Left ventricle myocardium inferior (tissue), 1 donor: ENCODE measurements around the gene AP3M1. TPM values are rescaled to one million over a fixed set of nuclear protein-coding genes. Genes with fewer than 3 reads are reported as not detected.

ENCODE experiments used
- DNase-seq: peaks from one replicate; pipeline ENCODE4 v3.0.0-alpha.2; 2020
- H3K27ac ChIP-seq: fragments of 200-600 bp; replicated peaks from 2 replicates; pipeline ENCODE4 v1.8.0; 2021
- H3K27me3 ChIP-seq: fragments of 200-600 bp; 2 replicates; pipeline ENCODE4 v1.8.0; 2021; ENCODE audit warnings: low read depth
- H3K36me3 ChIP-seq: fragments of 200-600 bp; 2 replicates; pipeline ENCODE4 v1.8.0; 2021
- H3K4me1 ChIP-seq: fragments of 200-600 bp; 2 replicates; pipeline ENCODE4 v1.8.0; 2021
- H3K4me3 ChIP-seq: fragments of 200-600 bp; 2 replicates; pipeline ENCODE4 v1.8.0; 2021; ENCODE audit warnings: mild to moderate bottlenecking, moderate library complexity
- H3K9me3 ChIP-seq: fragments of 200-600 bp; replicated peaks from 2 replicates; pipeline ENCODE4 v1.8.0; 2021
- CTCF ChIP-seq: fragments of 200-600 bp; IDR thresholded peaks from 2 replicates; pipeline ENCODE4 v1.8.0; 2021; ENCODE audit warnings: antibody characterized with exemption, mild to moderate bottlenecking, borderline replicate concordance
- intact Hi-C: fragments of 100-400 bp; cut with micrococcal nuclease; formaldehyde crosslinking; loops from one replicate; pipeline ENCODE4 v1.11.0; 2022
- total RNA-seq: library from RNA; stranded (reverse); fragmentation: NEBNext Ultra II Directional; extraction: Animal tissue kit (Norgen Biotek cat#: 25700); gene quantifications from one replicate; pipeline ENCODE4 v1.2.1, GENCODE V29; 2021
- donor health status: DM: no; HTN: yes; CAD: no; lungs with severe emphysema.

The AP3M1 gene
- total RNA-seq, 1 donor from 2014 or later, result 30.6 TPM

- Histone ChIP-seq H3K4me1 (peaks cover 21% of the 10 kb centered on the region), H3K9me3 (no peaks in the 10 kb centered on the region), H3K4me3 (no peak overlapping the region), H3K36me3 (no peaks in the 10 kb centered on the region), H3K27me3 (no peaks in the 10 kb centered on the region), H3K27ac (no peak overlapping the region)
- intact Hi-C loops, result no loop called here
- TF ChIP-seq CTCF, result no peak
- DNase-seq, result no peak
Measured at GRCh38 chr10:74178042-74178791, 27.6 kb upstream of the AP3M1 start.

- no peak for DNase-seq
- Histone ChIP-seq H3K27ac (peak overlapping the region; percentile 84), H3K9me3 (no peaks in the 10 kb centered on the region), H3K4me1 (peaks cover 21% of the 10 kb centered on the region), H3K4me3 (peak overlapping the region; percentile 92), H3K27me3 (no peaks in the 10 kb centered on the region), H3K36me3 (no peaks in the 10 kb centered on the region)
- intact Hi-C loops, result no loop called here
- TF ChIP-seq CTCF, result no peak
Measured at GRCh38 chr10:74177140-74177677, 26.6 kb upstream of the AP3M1 start.

GRCh38 chr10:74176380-74177139, 25.9 kb upstream of the AP3M1 start:
- H3K4me1 ChIP-seq, result peaks cover 21% of the 10 kb centered on the region
- H3K27ac ChIP-seq, result peak overlapping the region; percentile 84
- intact Hi-C loops, result no loop called here
- no peaks in the 10 kb centered on the region for H3K9me3 ChIP-seq
- TF ChIP-seq CTCF, result no peak
- H3K4me3 ChIP-seq, result peak overlapping the region; percentile 92
- H3K27me3 ChIP-seq, result no peaks in the 10 kb centered on the region
- DNase-seq, result peak; percentile 93
- no peaks in the 10 kb centered on the region for H3K36me3 ChIP-seq

GRCh38 chr10:74175510-74176379, 25.1 kb upstream of the AP3M1 start:
- no peak for DNase-seq
- Histone ChIP-seq H3K9me3 (no peaks in the 10 kb centered on the region), H3K36me3 (no peaks in the 10 kb centered on the region), H3K27ac (peak overlapping the region; percentile 84), H3K4me3 (peak overlapping the region; percentile 92), H3K4me1 (peaks cover 21% of the 10 kb centered on the region), H3K27me3 (no peaks in the 10 kb centered on the region)
- TF ChIP-seq CTCF, result no peak
- intact Hi-C loops, result no loop called here

- Histone ChIP-seq H3K27ac (no peak overlapping the region), H3K36me3 (no peaks in the 10 kb centered on the region), H3K4me3 (no peak overlapping the region), H3K4me1 (peaks cover 25% of the 10 kb centered on the region), H3K27me3 (no peaks in the 10 kb centered on the region), H3K9me3 (no peaks in the 10 kb centered on the region)
- no peak for TF ChIP-seq CTCF
- intact Hi-C loops, result no loop called here
- DNase-seq, result no peak
Measured at GRCh38 chr10:74174521-74174920, 23.9 kb upstream of the AP3M1 start.
